Keratinocyte (primary cell): Measurements from ENCODE around the gene TRA2B. TPM values are rescaled to one million over a fixed set of nuclear protein-coding genes. Genes with fewer than 3 reads are reported as not detected.

Source experiments
- DNase-seq: peaks from one replicate; pipeline ENCODE4 v3.0.0-alpha.2; 2011; ENCODE audit warnings: low read depth, missing footprints, low spot score
- FAIRE-seq: peaks from 2 replicates; lab custom pipeline; 2011; peaks lifted over from hg19 to GRCh38; lab: Jason Lieb, UNC
- H2AFZ ChIP-seq: 2 replicates; pipeline ENCODE4 v1.6.0; 2012; ENCODE audit warnings: low read length, control low read depth, inconsistent platforms; ENCODE audit not compliant: control insufficient read depth
- H3K27ac ChIP-seq: 2 replicates; pipeline ENCODE4 v1.5.1; 2011; ENCODE audit warnings: low read length; ENCODE audit not compliant: control insufficient read depth, insufficient read depth
- H3K27me3 ChIP-seq: 3 replicates; pipeline ENCODE4 v1.6.0; 2011; ENCODE audit warnings: low read length; ENCODE audit not compliant: control insufficient read depth, insufficient read depth; ENCODE audit errors: extremely low read depth
- H3K36me3 ChIP-seq, 2 experiments: 2 replicates in 1 of 2; 3 replicates in 1 of 2; pipeline ENCODE4 v1.5.1; 2011; ENCODE audit warnings: low read length in 2 of 2, mild to moderate bottlenecking in 1 of 2; ENCODE audit not compliant: control insufficient read depth in 2 of 2, insufficient read depth in 2 of 2; ENCODE audit errors: extremely low read depth in 1 of 2
- H3K4me1 ChIP-seq: 3 replicates; pipeline ENCODE4 v1.5.1; 2011; ENCODE audit warnings: low read length; ENCODE audit not compliant: control insufficient read depth, insufficient read depth; ENCODE audit errors: extremely low read depth
- H3K4me2 ChIP-seq: 3 replicates; pipeline ENCODE4 v1.6.0; 2011; ENCODE audit warnings: low read depth, low read length; ENCODE audit not compliant: control insufficient read depth, insufficient read depth; ENCODE audit errors: extremely low read depth
- H3K4me3 ChIP-seq, 3 experiments: fragments of 200-600 bp in 1 of 3; sonication (generic) in 1 of 3; 2 replicates in 2 of 3; 3 replicates in 1 of 3; pipeline ENCODE4 v1.5.1; 2011 to 2016; ENCODE audit warnings: low read length in 3 of 3, mild to moderate bottlenecking in 3 of 3, control low read depth in 2 of 3, inconsistent platforms in 1 of 3, low read depth in 1 of 3, mixed read lengths in 1 of 3, mixed run types in 1 of 3, moderate library complexity in 1 of 3; ENCODE audit not compliant: control insufficient read depth in 2 of 3, insufficient read depth in 2 of 3; ENCODE audit errors: extremely low read depth in 1 of 3
- H3K79me2 ChIP-seq: 2 replicates; pipeline ENCODE4 v1.6.0; 2012; ENCODE audit warnings: low read length; ENCODE audit not compliant: control insufficient read depth, insufficient read depth
- H3K9ac ChIP-seq: 3 replicates; pipeline ENCODE4 v1.6.0; 2011; ENCODE audit warnings: low read length; ENCODE audit not compliant: control insufficient read depth, insufficient read depth; ENCODE audit errors: extremely low read depth
- H3K9me1 ChIP-seq: 3 replicates; pipeline ENCODE4 v1.6.0; 2011; ENCODE audit warnings: low read length; ENCODE audit not compliant: control insufficient read depth, insufficient read depth; ENCODE audit errors: extremely low read depth
- H3K9me3 ChIP-seq: 2 replicates; pipeline ENCODE4 v1.5.1; 2012; ENCODE audit warnings: low read depth, low read length; ENCODE audit not compliant: control insufficient read depth
- H4K20me1 ChIP-seq: 3 replicates; pipeline ENCODE4 v1.6.0; 2011; ENCODE audit warnings: low read length; ENCODE audit not compliant: control insufficient read depth, insufficient read depth; ENCODE audit errors: extremely low read depth
- CTCF ChIP-seq, 3 experiments: IDR thresholded peaks in 1 of 3; conservative IDR thresholded peaks in 1 of 3; optimal IDR thresholded peaks in 1 of 3; 2 replicates in 2 of 3; 3 replicates in 1 of 3; pipeline versions ENCODE3 to v1.5.1; 2011; ENCODE audit warnings: low read length in 3 of 3, mild to moderate bottlenecking in 3 of 3, moderate library complexity in 2 of 3, control low read depth in 1 of 3, inconsistent platforms in 1 of 3; ENCODE audit not compliant: insufficient read depth in 2 of 3; ENCODE audit errors: extremely low read depth in 1 of 3
- EZH2 ChIP-seq: IDR thresholded peaks from one replicate; pipeline ENCODE4 v1.6.1; 2012; ENCODE audit warnings: inconsistent platforms, mild to moderate bottlenecking, low read length, moderate library complexity
- dilution Hi-C: fragments of 300-500 bp; cut with MboI; formaldehyde crosslinking; loops from one replicate; pipeline ENCODE4 v1.7.0; 2020; ENCODE audit warnings: low sequenced_read_pairs; ENCODE audit not compliant: extremely low pct_ligation_motif_present
- polyA plus RNA-seq, 5 experiments: library from polyadenylated mRNA; depleted of rRNA in 3 of 5; stranded (reverse) in 3 of 5; stranded (forward) in 1 of 5; unstranded in 1 of 5; fragments of >200 nt; gene quantifications; 1 replicate in 1 of 5; 2 replicates in 3 of 5; 3 replicates in 1 of 5; pipeline versions ENCODE4 v1.2.1 to v1.2.3, GENCODE V29; 2011 to 2012; ENCODE audit warnings: missing spikeins in 2 of 5, low read depth in 1 of 5, low replicate concordance in 1 of 5

Gene TRA2B
- polyA plus RNA-seq, 1 donor (not counting 4 experiments of a cell fraction or from before 2014, with no cell fraction given) = 195 TPM

DNA sequence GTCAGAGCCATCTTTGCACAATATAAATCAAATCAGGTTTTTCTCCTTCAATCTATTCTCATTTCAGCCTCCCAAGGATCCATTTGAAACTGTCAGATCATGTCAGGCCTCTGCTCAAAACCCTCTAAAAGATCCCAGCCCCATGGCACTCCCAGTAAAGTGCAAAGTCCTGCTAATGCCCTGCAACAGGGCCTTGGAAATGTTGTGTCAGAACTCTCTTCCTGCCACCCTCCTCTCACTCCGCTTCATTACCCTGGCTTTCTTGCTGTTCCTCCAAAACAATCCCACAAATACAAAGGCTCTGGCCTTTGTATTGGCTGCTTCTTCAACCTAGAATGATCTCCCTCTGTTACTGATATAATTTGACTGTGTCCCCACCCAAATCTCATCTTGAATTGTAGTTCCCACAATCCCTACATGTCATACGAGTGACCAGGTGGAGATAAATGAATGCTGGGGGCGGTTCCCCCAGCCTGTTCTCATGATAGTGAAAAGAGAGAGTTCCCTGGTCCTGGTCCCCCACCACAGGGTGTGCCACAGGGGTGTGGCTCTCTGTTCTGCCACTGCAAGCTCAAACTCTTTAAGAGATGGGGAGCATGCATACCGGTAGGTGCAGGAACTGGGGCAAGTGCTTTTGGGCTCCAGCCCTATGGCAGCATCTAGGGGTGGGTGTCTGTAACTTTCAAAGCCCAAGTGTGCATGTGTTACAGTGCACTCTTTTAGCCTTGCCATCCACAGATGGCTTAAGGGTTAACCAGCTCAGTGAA is 22.9 kb upstream of the TRA2B start:
- H4K20me1 ChIP-seq = no peaks in the 10 kb centered on the region
- no peaks in the 10 kb centered on the region for H3K27me3 ChIP-seq
- peaks cover 15% of the 10 kb centered on the region for H3K79me2 ChIP-seq
- H3K4me2 ChIP-seq = peak overlapping the region; percentile 98
- H3K4me1 ChIP-seq = peaks cover 37% of the 10 kb centered on the region
- dilution Hi-C loops = no loop called here
- peak overlapping the region; percentile 87 for H3K9ac ChIP-seq
- TF ChIP-seq EZH2 (no peak), CTCF (optimal IDR thresholded peaks at IDR 0.05 in 1 of 3, IDR thresholded peaks at IDR 0.05 in 1 of 3, conservative IDR thresholded peaks at IDR 0.05 in 1 of 3; ENCODE audit: extremely low read depth in 1 of 3, insufficient read depth in 2 of 3, low read length in 3 of 3) (no peak)
- H3K36me3 ChIP-seq = no peaks in the 10 kb centered on the region
- peak overlapping the region; percentile 38 to 79 (median 76) for H3K4me3 ChIP-seq
- H3K9me1 ChIP-seq = no peaks in the 10 kb centered on the region
- FAIRE-seq (no peak), DNase-seq (no peak)
- peak overlapping the region; percentile 71 for H2AFZ ChIP-seq
- H3K9me3 ChIP-seq = no peaks in the 10 kb centered on the region
- H3K27ac ChIP-seq = peak overlapping the region; percentile 97

DNA sequence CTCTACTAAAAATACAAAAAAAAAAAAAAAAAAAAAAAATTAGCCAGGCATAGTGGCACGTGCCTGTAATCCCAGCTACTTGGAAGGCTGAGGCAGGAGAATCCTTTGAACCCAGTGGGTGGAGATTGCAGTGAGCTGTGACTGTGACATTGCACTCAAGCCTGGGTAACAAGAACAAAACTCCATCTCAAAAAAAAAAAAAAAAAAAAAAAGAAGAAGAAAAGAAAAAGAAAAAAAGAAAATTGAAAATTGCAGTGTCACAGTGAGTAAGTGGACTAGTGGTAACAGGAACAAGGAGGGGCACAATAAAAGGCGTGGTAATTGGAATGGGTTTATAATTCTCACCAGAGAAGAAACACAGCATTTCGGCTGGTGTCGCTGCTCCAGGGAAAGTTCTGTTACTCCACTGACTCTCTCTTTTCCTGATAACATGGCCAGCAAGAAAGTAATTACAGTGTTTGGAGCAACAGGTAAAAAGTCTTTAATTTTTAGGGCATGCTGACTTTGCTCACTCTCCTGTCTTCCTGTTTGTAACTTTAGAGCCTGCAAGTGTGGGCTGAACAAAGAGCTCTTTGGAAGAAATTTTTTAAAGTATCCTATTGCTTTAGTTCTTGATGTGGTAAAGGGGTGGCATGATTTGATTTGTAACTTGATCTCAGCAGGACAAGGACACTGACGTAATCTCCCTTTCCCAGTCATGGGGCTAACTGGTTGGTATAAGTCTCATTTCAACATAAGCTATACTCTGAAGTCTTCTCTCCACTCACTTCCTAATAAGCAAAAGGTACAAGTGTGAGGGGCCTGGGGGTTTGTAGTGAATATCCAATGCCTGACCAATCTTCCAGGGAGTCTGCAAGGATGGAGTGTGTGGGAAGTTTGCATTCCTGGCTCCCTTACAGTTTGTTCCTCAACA is 22.1 kb upstream of the TRA2B start:
- FAIRE-seq = no peak
- dilution Hi-C loops = no loop called here
- TF ChIP-seq EZH2 (no peak), CTCF (optimal IDR thresholded peaks at IDR 0.05 in 1 of 3, IDR thresholded peaks at IDR 0.05 in 1 of 3, conservative IDR thresholded peaks at IDR 0.05 in 1 of 3; ENCODE audit: extremely low read depth in 1 of 3, insufficient read depth in 2 of 3, low read length in 3 of 3) (no peak)
- no peaks in the 10 kb centered on the region for H3K36me3 ChIP-seq
- H3K9me1 ChIP-seq = no peaks in the 10 kb centered on the region
- no peak for DNase-seq
- peak overlapping the region; percentile 38 to 79 (median 76) for H3K4me3 ChIP-seq
- H3K9me3 ChIP-seq = no peaks in the 10 kb centered on the region
- peak overlapping the region; percentile 98 for H3K4me2 ChIP-seq
- no peaks in the 10 kb centered on the region for H3K27me3 ChIP-seq
- peaks cover 15% of the 10 kb centered on the region for H3K79me2 ChIP-seq
- peaks cover 37% of the 10 kb centered on the region for H3K4me1 ChIP-seq
- H2AFZ ChIP-seq = peak overlapping the region; percentile 71
- H3K27ac ChIP-seq = peak overlapping the region; percentile 97
- no peaks in the 10 kb centered on the region for H4K20me1 ChIP-seq
- H3K9ac ChIP-seq = peak overlapping the region; percentile 87
